Uterus (tissue), 4 donors: ENCODE measurements around the gene ERICH3. TPM values are rescaled to one million over a fixed set of nuclear protein-coding genes. Genes with fewer than 3 reads are reported as not detected.

Source experiments
- DNase-seq, 2 donors: peaks; one replicate each; pipeline ENCODE4 v3.0.0-alpha.2; 2019 to 2020
- H3K27ac ChIP-seq, 2 donors: fragments of 200-600 bp; sonication (generic); 1 replicate in 1 of 2; 2 replicates in 1 of 2; pipeline ENCODE4 v1.5.1; 2016 to 2018
- H3K27me3 ChIP-seq, 2 donors: fragments of 200-600 bp; sonication (generic); one replicate each; pipeline ENCODE4 v1.5.1; 2018 to 2019; ENCODE audit warnings: control low read depth in 1 of 2
- H3K36me3 ChIP-seq, 2 donors: fragments of 200-600 bp; sonication (generic); one replicate each; pipeline ENCODE4 v1.5.1; 2019; ENCODE audit warnings: control low read depth in 1 of 2
- H3K4me1 ChIP-seq, 2 donors: fragments of 200-600 bp; sonication (generic); one replicate each; pipeline ENCODE4 v1.5.1; 2018 to 2019; ENCODE audit warnings: control low read depth in 1 of 2
- H3K4me3 ChIP-seq, 2 donors: fragments of 200-600 bp; sonication (generic); 1 replicate in 1 of 2; 2 replicates in 1 of 2; pipeline ENCODE4 v1.5.1; 2018 to 2019; ENCODE audit warnings: mild to moderate bottlenecking in 1 of 2
- H3K9me3 ChIP-seq, 2 donors: fragments of 200-600 bp; sonication (generic); one replicate each; pipeline ENCODE4 v1.5.1; 2019; ENCODE audit warnings: control low read depth in 1 of 2
- POLR2A ChIP-seq, 2 donors: fragments of 450-650 bp; IDR thresholded peaks; one replicate each; pipeline ENCODE4 v1.6.1; 2016; ENCODE audit warnings: antibody characterized with exemption in 2 of 2, mild to moderate bottlenecking in 1 of 2, moderate library complexity in 1 of 2
- intact Hi-C: fragments of 100-400 bp; cut with DNase I; formaldehyde crosslinking; loops from one replicate; pipeline ENCODE4 v1.15.1; 2023; ENCODE audit warnings: low total_unique reads
- total RNA-seq, 4 donors: library from RNA; depleted of rRNA in 3 of 4; stranded (reverse); fragments of >200 nt in 3 of 4; gene quantifications; one replicate each; pipeline versions ENCODE4 v1.1.0 to v1.2.4, GENCODE V29; 2014 to 2023
- TF ChIP-seq, protein P1 (sequence below), 4 experiments: fragments of 200-600 bp in 2 of 4; fragments of 450-650 bp in 2 of 4; sonication (generic) in 2 of 4; IDR thresholded peaks; one replicate each; pipeline ENCODE4 v1.5.1; 2016 to 2019; ENCODE audit warnings: antibody characterized with exemption in 4 of 4, mild to moderate bottlenecking in 2 of 4, moderate library complexity in 1 of 4
- donor health status: DM: yes; HTN: yes; CAD: no.

ERICH3 gene
- total RNA-seq, 4 donors from 2014 or later = under 0.01 to 3.7 (median 0.67) TPM

DNA sequence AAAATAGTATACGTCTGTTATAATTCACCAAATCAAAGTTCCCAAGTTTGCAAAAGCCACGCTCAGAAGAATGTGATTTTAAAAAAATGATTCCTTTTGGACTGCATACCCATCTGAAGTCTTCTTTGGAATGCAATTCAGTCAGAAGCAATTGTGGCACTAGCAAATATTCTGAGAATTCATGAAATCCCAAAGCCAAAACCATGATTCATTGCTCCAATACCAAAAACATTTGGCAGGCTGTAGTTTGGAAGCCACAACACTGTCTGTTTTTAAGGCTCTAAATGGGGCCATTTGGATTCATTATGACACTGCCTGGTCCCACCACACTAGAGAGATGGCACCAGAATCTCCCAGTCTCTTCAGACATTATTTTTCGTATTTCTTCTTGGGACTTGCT is 139.4 kb downstream of the ERICH3 start:
- Histone ChIP-seq H3K36me3 (no peaks in the 10 kb centered on the region), H3K27me3 (no peaks in the 10 kb centered on the region), H3K4me3 (no peak overlapping the region), H3K9me3 (no peaks in the 10 kb centered on the region), H3K27ac (no peak overlapping the region), H3K4me1 (no peaks in the 10 kb centered on the region)
- TF ChIP-seq, protein P1, sequence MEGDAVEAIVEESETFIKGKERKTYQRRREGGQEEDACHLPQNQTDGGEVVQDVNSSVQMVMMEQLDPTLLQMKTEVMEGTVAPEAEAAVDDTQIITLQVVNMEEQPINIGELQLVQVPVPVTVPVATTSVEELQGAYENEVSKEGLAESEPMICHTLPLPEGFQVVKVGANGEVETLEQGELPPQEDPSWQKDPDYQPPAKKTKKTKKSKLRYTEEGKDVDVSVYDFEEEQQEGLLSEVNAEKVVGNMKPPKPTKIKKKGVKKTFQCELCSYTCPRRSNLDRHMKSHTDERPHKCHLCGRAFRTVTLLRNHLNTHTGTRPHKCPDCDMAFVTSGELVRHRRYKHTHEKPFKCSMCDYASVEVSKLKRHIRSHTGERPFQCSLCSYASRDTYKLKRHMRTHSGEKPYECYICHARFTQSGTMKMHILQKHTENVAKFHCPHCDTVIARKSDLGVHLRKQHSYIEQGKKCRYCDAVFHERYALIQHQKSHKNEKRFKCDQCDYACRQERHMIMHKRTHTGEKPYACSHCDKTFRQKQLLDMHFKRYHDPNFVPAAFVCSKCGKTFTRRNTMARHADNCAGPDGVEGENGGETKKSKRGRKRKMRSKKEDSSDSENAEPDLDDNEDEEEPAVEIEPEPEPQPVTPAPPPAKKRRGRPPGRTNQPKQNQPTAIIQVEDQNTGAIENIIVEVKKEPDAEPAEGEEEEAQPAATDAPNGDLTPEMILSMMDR (IDR thresholded peaks at IDR 0.05) = no peak
- no peak for TF ChIP-seq POLR2A (IDR thresholded peaks at IDR 0.05)
- intact Hi-C loops = no loop called here
- no peak for DNase-seq

DNA sequence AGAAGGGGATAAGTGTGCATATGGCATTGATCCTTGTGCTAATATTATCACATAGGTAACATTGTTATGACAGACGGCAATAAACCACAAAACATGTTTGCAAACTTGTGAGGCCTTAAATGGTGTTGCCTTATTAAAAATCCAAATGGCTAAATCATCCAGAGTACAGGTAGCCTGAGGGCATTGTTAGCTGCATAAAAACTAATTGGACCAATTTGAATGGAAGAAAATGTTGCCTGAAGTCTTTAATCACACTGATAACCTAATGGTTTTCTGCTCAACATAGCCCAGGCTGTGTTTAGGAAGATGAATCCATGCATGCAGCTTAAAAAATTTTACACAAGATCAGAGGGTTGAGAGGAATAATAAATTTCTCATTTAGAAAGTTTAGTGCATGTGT is 141.8 kb downstream of the ERICH3 start:
- intact Hi-C loops = no loop called here
- Histone ChIP-seq H3K27me3 (no peaks in the 10 kb centered on the region), H3K36me3 (no peaks in the 10 kb centered on the region), H3K27ac (no peak overlapping the region), H3K9me3 (no peaks in the 10 kb centered on the region), H3K4me3 (no peak overlapping the region), H3K4me1 (no peaks in the 10 kb centered on the region)
- no peak for TF ChIP-seq POLR2A (IDR thresholded peaks at IDR 0.05)
- TF ChIP-seq, protein P1 (IDR thresholded peaks at IDR 0.05) = no peak
- DNase-seq = no peak

DNA sequence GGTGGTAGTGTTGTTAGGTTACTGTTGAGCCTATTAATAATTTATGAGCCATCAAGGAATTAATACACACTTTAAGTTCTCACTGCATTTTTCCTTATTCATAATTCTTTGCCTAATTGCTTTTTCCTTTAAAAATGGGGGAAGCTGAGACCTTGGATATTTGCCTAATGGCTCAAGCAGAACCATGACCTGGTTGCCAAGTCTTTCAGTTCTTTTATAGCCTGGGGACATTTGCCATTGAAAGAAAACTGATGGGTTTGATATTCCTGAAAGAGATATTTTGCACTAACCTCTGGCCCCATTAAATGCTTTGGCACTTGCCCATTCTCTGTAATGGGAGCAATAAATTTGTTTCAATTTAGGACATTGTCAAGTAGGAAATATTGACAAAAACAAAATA is 142.7 kb downstream of the ERICH3 start:
- H3K36me3 ChIP-seq = no peaks in the 10 kb centered on the region
- H3K4me1 ChIP-seq = no peaks in the 10 kb centered on the region
- intact Hi-C loops = no loop called here
- no peak overlapping the region for H3K27ac ChIP-seq
- H3K27me3 ChIP-seq = no peaks in the 10 kb centered on the region
- H3K9me3 ChIP-seq = no peaks in the 10 kb centered on the region
- TF ChIP-seq, protein P1 (IDR thresholded peaks at IDR 0.05) = no peak
- TF ChIP-seq POLR2A (IDR thresholded peaks at IDR 0.05) = no peak
- H3K4me3 ChIP-seq = no peak overlapping the region
- no peak for DNase-seq

DNA sequence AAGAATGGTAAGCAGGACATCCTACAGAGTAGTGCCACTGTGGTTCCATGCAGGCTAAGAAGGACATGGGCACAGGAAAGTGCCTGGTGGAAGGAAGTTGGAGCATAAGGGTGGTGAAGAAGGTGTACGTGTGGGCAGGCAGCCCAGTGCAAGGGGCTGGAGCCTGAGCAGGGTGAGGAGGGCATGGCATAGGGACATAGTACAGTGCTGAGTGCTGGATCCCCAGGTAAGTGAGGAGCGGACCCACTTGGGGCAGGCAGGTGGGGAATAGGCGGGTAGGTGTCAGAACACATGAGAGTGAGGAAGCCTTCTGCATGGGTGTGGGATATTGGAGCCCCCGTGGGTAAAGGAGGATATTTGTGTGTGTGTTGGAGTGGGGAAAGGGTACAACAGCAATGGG is 145.5 kb downstream of the ERICH3 start:
- intact Hi-C loops = no loop called here
- TF ChIP-seq POLR2A (IDR thresholded peaks at IDR 0.05) = no peak
- TF ChIP-seq, protein P1 (IDR thresholded peaks at IDR 0.05) = no peak
- no peaks in the 10 kb centered on the region for H3K36me3 ChIP-seq
- no peak overlapping the region for H3K27ac ChIP-seq
- H3K27me3 ChIP-seq = no peaks in the 10 kb centered on the region
- no peaks in the 10 kb centered on the region for H3K9me3 ChIP-seq
- no peak overlapping the region for H3K4me3 ChIP-seq
- DNase-seq = no peak
- no peaks in the 10 kb centered on the region for H3K4me1 ChIP-seq

DNA sequence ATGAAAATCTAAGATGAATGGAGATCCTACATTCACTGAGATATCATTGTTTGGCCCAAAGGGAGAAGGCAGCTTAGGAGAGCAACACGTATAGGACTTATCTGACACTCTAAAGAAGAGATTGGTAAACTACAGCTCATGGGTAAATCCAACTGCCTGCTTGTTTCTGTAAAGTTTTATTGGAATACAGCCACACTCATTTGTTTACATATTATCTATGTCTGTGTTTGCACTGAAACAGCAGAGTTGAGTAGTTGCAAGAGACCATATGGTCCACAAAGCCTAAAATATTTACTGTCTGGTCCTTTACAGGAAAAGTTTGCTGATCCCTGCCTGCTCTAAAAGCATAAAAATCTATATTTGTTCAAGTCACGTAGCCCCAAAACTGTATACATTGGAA is 146.9 kb downstream of the ERICH3 start:
- Histone ChIP-seq H3K27me3 (no peaks in the 10 kb centered on the region), H3K36me3 (no peaks in the 10 kb centered on the region), H3K4me3 (no peak overlapping the region), H3K9me3 (no peaks in the 10 kb centered on the region), H3K27ac (no peak overlapping the region), H3K4me1 (no peaks in the 10 kb centered on the region)
- no peak for DNase-seq
- TF ChIP-seq POLR2A (IDR thresholded peaks at IDR 0.05) = no peak
- TF ChIP-seq, protein P1 (IDR thresholded peaks at IDR 0.05) = no peak
- intact Hi-C loops = no loop called here
